Ovary (tissue), 9 donors: Measurements from ENCODE around the gene CEP89. TPM values are rescaled to one million over a fixed set of nuclear protein-coding genes. Genes with fewer than 3 reads are reported as not detected.
"Not testable (repeated sequence)": the region's sequence is repeated elsewhere in the genome, so short reads cannot be mapped to it uniquely, and the experiment has no call there.

Source experiments
- DNase-seq, 5 donors: peaks; one replicate each; pipeline ENCODE4 v3.0.0-alpha.2; 2019 to 2020
- H3K27ac ChIP-seq, 2 donors: fragments of 200-600 bp; one replicate each; pipeline versions ENCODE4 v1.5.1 to v1.8.0; 2019 to 2022
- H3K27me3 ChIP-seq: fragments of 200-600 bp; one replicate; pipeline ENCODE4 v1.8.0; 2022
- H3K36me3 ChIP-seq: fragments of 200-600 bp; sonication (generic); one replicate; pipeline ENCODE4 v1.5.1; 2019
- H3K4me1 ChIP-seq: one replicate; pipeline ENCODE4 v1.8.1; 2013; ENCODE audit warnings: mild to moderate bottlenecking, moderate library complexity; ENCODE audit not compliant: insufficient read depth
- H3K4me3 ChIP-seq: fragments of 200-600 bp; sonication (generic); one replicate; pipeline ENCODE4 v1.5.1; 2017
- H3K9me3 ChIP-seq, 2 donors: fragments of 200-600 bp in 1 of 2; sonication (generic) in 1 of 2; one replicate each; pipeline versions ENCODE4 v1.5.1 to v1.8.1; 2013 to 2019; ENCODE audit warnings: mild to moderate bottlenecking in 1 of 2, moderate library complexity in 1 of 2
- CTCF ChIP-seq, 3 donors: fragments of 450-650 bp in 2 of 3; fragments of 200-600 bp in 1 of 3; IDR thresholded peaks; one replicate each; pipeline versions ENCODE4 v1.5.1 to v1.8.0; 2016 to 2022; ENCODE audit warnings: antibody characterized with exemption in 3 of 3, mild to moderate bottlenecking in 1 of 3
- EP300 ChIP-seq: sonication (generic); formaldehyde crosslinking; IDR thresholded peaks from one replicate; pipeline ENCODE4 v1.6.1; 2017; ENCODE audit warnings: antibody characterized with exemption
- POLR2A ChIP-seq: fragments of 450-650 bp; IDR thresholded peaks from one replicate; pipeline ENCODE4 v1.6.1; 2017; ENCODE audit warnings: antibody characterized with exemption, mild to moderate bottlenecking, moderate library complexity
- whole genome bisulfite sequencing, 3 donors: extraction: QIAGEN DNeasy Blood & Tissue Kit in 1 of 3; methylation state at CpG; one replicate each; pipeline versions ENCODE4 v1.1.5 to v1.1.7; 2013 to 2017; 5-methylcytosine and 5-hydroxymethylcytosine counted together
- intact Hi-C, 4 donors: fragments of 100-400 bp; cut with DNase I; formaldehyde crosslinking; loops; one replicate each; pipeline versions ENCODE4 v1.11.0 to v1.15.1; 2022 to 2023
- polyA plus RNA-seq, 2 donors: library from polyadenylated mRNA; stranded (reverse); fragments of 200-250 nt in 1 of 2; fragments of 350-450 nt in 1 of 2; fragmentation: Illumina TruSeq in 1 of 2; extraction: RNeasy Lipid Tissue Mini Kit (QIAGEN cat#74804) in 1 of 2; gene quantifications; one replicate each; pipeline ENCODE4 v1.2.3, GENCODE V29; 2013 to 2014
- total RNA-seq, 7 donors: library from RNA; depleted of rRNA in 2 of 7; stranded (reverse); fragments of >200 nt in 2 of 7; fragmentation: NEBNext Ultra II Directional in 3 of 7; extraction: Animal tissue kit (Norgen Biotek cat#: 25700) in 3 of 7; gene quantifications; one replicate each; pipeline versions ENCODE4 v1.1.0 to v1.2.4, GENCODE V29; 2016 to 2023
- donor health status: DM: no; HTN: no; CAD: no; lungs with moderate emphysema.
- donor health status: DM: no; HTN: no; CAD: no.
- donor health status: Bipolar disorder and iron deficiency.
- donor health status: DM: yes; HTN: yes; CAD: no.
- donor health status: DM: no; HTN: no; CAD: no.
- donor health status: DM: yes; HTN: yes; CAD: no.

The CEP89 gene
- total and polyA plus RNA-seq, 9 donors = 13.0 to 28.3 (median 23.1) TPM

DNA sequence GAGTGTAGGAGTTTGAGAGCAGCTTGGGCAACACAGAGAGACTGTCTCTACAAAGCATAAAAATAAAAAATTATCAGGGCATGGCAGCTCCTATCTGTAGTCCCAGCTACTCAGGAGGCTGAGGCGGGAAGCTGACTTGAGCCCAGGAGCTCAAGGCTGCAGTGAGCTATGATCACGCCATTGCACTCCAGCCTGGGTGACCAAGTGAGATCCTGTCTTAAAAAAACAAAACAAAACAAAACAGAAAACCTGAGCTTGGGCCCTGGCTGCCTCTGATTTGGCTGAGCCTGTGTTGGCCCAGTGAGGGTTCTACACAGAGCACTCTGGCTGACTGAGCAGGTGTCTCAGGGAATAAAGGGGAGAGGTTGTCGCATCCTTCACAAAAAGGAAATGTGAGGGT, 110.2 kb downstream of the CEP89 start:
- intact Hi-C loops = no loop called here
- no peak overlapping the region for H3K27ac ChIP-seq
- H3K4me1 ChIP-seq = no peaks in the 10 kb centered on the region
- H3K4me3 ChIP-seq = no peak overlapping the region
- DNase-seq = no peak
- H3K27me3 ChIP-seq = no peaks in the 10 kb centered on the region
- no peaks in the 10 kb centered on the region for H3K9me3 ChIP-seq
- WGBS, 3 donors = 91 to 97% (median 92%) methylated on average over 3 of the region's 3 CpGs
- TF ChIP-seq EP300 = no peak
- TF ChIP-seq CTCF (IDR thresholded peaks at IDR 0.05) = no peak
- no peak for TF ChIP-seq POLR2A
- no peaks in the 10 kb centered on the region for H3K36me3 ChIP-seq

- Histone ChIP-seq H3K27ac (no peak overlapping the region), H3K4me3 (no peak overlapping the region), H3K4me1 (no peaks in the 10 kb centered on the region), H3K27me3 (no peaks in the 10 kb centered on the region), H3K9me3 (no peaks in the 10 kb centered on the region), H3K36me3 (no peaks in the 10 kb centered on the region)
- intact Hi-C loops = no loop called here
- no peak for DNase-seq
- TF ChIP-seq EP300 = no peak
- no peak for TF ChIP-seq CTCF (IDR thresholded peaks at IDR 0.05)
- TF ChIP-seq POLR2A = no peak
- WGBS, 3 donors = 92 to 93% (median 92%) methylated on average over 19 of the region's 19 CpGs
These were observed 112.2 kb downstream of the CEP89 start for GRCh38 chr19:32859591-32859990.

DNA sequence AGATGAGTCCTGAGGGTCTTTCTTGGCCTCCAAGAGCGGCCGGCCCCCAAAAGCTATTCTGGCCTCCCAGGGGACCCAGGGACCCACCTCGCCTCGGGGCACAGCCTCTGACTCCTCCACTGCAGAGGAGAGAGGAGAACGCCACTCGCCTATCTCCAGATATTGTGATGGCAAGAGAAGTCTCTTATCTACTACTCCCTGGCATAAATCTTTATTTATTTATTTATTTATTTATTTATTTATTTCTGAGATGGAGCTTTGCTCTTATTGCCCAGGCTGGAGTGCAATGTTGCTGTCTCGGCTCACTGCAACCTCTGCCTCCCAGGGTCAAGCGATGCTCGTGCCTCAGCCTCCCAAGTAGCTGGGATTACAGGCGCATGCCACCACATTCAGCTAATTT, 113.2 kb downstream of the CEP89 start:
- no peak for DNase-seq
- H3K27me3 ChIP-seq = no peaks in the 10 kb centered on the region
- no peaks in the 10 kb centered on the region for H3K4me1 ChIP-seq
- no peak overlapping the region for H3K4me3 ChIP-seq
- intact Hi-C loops = no loop called here
- 84 to 94% (median 91%) methylated on average over 10 of the region's 10 CpGs for WGBS, 3 donors
- TF ChIP-seq EP300 (no peak), CTCF (IDR thresholded peaks at IDR 0.05) (no peak), POLR2A (no peak)
- no peaks in the 10 kb centered on the region for H3K9me3 ChIP-seq
- no peak overlapping the region for H3K27ac ChIP-seq
- H3K36me3 ChIP-seq = no peaks in the 10 kb centered on the region

DNA sequence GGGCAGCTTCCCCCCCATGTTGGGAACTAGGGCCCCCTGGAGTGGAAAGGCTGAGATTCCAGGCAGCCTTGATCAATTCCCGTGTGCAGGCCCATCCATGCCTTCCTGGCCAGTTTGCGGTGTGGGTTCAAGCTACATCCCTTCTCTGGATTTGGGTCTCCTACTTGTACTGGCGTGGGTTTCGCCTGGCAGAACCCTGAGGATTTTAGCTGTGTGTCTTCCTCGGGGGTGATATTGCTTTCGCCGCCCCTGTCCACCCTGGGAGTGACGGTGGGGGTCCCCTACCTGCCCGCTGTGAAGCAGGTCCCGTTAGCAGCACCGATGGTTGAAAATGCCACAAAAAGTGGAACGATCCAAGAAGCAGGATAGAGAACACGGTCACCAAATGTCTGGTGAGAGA, 113.6 kb downstream of the CEP89 start:
- WGBS, 3 donors = 87 to 91% (median 90%) methylated on average over 13 of the region's 13 CpGs
- Histone ChIP-seq H3K9me3 (no peaks in the 10 kb centered on the region), H3K4me3 (no peak overlapping the region), H3K27me3 (no peaks in the 10 kb centered on the region), H3K4me1 (no peaks in the 10 kb centered on the region), H3K36me3 (no peaks in the 10 kb centered on the region), H3K27ac (no peak overlapping the region)
- TF ChIP-seq CTCF (IDR thresholded peaks at IDR 0.05) (no peak), EP300 (no peak), POLR2A (no peak)
- DNase-seq = no peak
- intact Hi-C loops = no loop called here

DNA sequence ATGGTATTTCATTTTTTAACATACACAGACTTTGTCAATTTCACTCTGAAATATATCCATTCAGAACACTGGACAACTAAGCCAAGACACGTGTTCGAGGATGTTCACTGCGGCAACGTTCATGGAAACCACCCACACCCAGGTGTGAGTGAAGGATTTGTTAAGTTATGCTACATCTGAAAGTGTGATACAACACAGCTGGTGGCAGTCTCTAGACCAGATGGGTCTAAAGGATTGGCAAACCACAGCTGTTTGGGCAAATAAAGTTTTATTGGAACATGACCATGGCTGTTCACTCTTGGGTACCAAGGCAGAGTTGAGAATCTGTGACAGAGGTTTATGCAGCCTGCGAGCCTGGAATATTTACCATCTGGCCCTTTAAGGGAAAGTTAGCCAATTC, 114.2 kb downstream of the CEP89 start:
- no peaks in the 10 kb centered on the region for H3K4me1 ChIP-seq
- no peaks in the 10 kb centered on the region for H3K27me3 ChIP-seq
- intact Hi-C loops = no loop called here
- H3K9me3 ChIP-seq = no peaks in the 10 kb centered on the region
- DNase-seq = no peak
- H3K36me3 ChIP-seq = no peaks in the 10 kb centered on the region
- TF ChIP-seq EP300 = no peak
- TF ChIP-seq POLR2A = no peak
- no peak for TF ChIP-seq CTCF (IDR thresholded peaks at IDR 0.05)
- 82 to 91% (median 85%) methylated on average over 5 of the region's 5 CpGs for WGBS, 3 donors
- H3K27ac ChIP-seq = no peak overlapping the region
- H3K4me3 ChIP-seq = no peak overlapping the region

GRCh38 chr19:32856818-32857217, 114.9 kb downstream of the CEP89 start:
- H3K27ac ChIP-seq, H3K4me3 ChIP-seq, H3K4me1 ChIP-seq, H3K36me3 ChIP-seq, H3K9me3 ChIP-seq, DNase-seq, H3K27me3 ChIP-seq, intact Hi-C loops: not testable (repeated sequence)
- WGBS, 3 donors = 94 to 95% (median 94%) methylated on average over 7 of the region's 7 CpGs
